ENCODE data around the gene IFNA5.

Gene IFNA5

GRCh38 chr9:21294364-21294774, 10.7 kb downstream of the IFNA5 start:
- no peak for DNase-seq (ENCODE audit: low read depth in 1 of 2, low spot score in 1 of 2)

DNA sequence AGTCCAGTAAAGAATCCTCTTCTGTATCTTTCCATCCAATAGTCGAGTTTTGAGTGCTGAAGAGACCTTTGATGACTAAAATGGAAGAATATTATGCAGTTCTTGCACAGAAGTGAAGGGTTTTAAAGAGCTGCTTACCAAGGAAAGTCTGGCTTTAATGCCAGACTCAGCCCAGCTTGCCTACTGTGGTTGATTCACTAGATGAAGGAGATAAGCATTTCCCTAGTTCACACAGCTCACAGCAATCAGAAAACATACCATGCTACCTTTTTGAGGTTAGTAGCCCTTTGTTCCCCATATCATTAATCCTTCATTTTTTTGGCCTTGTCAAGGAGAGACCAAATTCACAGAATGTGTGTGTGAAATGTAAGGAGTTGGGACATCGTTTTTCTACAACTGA, 15.3 kb downstream of the IFNA5 start:
- DNase-seq (ENCODE audit: low read depth in 1 of 2, low spot score in 1 of 2) = no peak

GRCh38 chr9:21287280-21287679, 17.8 kb downstream of the IFNA5 start:
- DNase-seq (ENCODE audit: low read depth in 1 of 2, low spot score in 1 of 2) = no peak

DNA sequence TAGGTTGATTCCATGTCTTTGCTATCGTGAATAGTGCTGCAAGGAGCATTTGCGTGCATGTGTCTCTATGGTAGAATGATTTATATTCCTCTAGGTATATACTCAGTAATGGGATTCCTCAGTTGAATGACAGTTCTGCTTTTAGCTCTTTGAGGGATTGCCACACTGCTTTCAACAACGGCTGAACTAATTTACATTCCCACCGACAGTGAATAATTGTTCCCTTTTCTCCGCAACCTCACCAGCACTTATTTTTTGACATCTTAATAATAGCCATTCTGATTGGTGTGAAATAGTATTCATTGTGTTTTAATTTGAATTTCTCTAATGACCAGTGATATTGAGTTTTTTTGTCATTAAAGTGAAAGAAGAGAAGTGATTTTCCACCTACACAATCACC, 18.5 kb downstream of the IFNA5 start:
- no peak for DNase-seq (ENCODE audit: low read depth in 1 of 2, low spot score in 1 of 2)

DNA sequence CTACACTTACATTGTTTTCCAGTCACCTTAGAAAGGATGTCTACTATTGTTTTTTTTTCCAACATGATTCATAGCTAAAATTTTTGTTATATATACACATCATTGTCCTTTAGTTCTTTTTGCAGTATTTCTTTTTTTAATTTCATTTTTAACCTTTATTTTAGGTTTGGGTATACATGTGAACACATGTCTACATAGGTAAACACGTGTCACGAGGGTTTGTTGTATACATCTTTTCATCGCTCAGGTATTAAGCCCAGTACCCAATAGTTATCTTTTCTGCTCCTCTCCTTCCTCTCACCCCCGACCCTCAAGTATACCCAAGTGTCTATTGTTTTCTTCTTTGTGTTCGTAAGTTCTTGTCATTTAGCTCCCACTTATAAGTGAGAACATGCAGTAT, 19.0 kb downstream of the IFNA5 start:
- no peak for DNase-seq (ENCODE audit: low read depth in 1 of 2, low spot score in 1 of 2)

DNA sequence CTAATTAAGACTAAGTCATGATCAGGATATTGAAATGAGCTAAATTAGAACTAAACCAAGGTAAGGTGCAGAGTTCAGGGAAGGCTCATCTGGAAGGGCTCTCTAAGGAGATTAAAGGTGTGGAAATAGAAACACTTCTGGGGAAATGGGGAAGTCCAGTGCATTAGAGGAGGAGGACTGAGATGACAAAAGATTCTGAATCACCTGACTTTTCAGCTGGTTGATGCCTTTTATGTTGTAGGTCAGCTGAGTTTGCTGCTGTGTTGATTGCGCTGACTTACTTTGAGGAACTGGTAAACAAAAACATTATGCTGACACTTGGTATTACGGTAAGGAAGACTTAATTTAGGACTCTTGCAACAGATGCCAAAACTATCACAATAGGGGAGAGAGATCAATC, 23.8 kb downstream of the IFNA5 start:
- DNase-seq (ENCODE audit: low read depth in 1 of 2, low spot score in 1 of 2) = no peak

- no peak for DNase-seq (ENCODE audit: low read depth in 1 of 2, low spot score in 1 of 2)
These were observed 36.8 kb downstream of the IFNA5 start for GRCh38 chr9:21268347-21268657.

DNA sequence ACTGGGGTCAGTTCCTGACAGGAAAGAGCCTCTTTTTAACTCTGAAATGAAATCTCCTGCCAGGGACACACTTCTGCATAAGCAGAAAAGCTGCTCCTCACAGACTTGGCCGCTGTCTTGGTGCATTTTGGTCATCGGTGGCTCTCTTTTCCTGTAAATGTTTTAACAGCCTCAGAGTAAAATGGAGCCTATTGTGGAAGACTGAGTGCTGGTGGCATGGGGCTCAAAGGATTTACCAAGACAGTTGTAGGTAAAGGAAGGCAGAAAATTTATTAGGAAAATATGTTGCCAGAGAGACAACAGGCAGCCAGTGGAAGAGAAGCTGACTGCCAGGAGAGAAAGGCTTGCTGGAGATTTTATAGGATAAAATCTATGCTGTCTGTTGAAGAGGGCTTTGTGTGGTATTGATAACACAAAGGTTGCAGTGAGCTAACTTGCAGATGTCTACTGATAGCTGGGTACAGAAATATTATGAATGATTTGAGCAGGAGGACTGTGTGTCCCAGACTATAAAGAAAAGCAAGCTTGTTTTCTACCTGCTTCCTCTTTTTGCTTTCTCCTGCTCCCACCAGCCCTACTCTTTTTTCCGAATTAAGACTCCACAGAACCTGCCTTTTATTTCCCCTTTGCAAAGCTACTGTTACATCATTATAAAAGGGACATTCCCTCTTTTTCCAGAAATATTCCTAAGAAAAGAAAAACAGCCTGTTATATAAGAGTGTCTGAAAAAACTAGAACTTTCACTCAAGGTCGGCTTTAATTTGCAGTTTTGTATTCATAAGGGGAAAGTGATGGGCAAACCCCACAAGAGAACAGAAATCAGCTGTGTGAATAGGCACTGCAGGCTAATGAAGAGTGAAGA, 37.4 kb downstream of the IFNA5 start:
- no peak for DNase-seq (ENCODE audit: low read depth in 1 of 2, low spot score in 1 of 2)

GRCh38 chr9:21266733-21267484, 38.2 kb downstream of the IFNA5 start:
- DNase-seq (ENCODE audit: low read depth in 1 of 2, low spot score in 1 of 2) = no peak

DNA sequence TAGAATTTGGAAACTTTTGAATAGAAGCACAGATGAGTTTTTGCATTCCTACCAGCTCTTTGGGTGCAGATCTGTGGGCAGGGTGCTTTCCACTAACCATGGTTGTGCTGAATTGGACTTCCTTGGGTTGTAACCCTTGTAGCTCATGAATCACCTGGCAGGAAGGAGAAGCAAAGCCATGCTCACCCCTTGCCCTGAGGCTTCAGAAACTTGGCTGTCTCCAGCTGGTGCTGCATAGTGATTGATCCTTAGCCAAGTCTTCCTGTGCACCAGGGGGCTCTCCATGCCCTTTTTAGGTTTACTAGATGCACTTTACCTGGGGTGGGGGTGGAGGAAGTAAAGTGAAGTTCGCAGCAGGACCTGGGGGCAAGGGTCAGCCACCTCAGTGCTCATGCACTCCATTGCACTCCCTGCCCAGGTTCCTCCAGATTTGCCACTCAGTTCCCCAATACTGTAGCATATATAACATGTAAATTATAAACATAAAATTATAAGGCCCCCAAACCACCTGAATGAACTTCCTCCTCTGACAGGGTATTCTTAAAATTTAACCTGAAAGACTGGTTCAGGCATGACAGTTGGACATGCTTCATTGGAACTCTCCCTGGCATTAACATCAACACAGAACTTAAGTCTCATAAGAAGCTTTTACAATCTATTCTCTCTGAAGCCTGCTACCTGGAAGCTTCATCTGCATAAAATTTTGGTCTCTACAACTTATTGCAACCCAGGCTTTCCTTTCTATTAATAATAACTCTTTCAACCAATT, 39.5 kb downstream of the IFNA5 start:
- no peak for DNase-seq (ENCODE audit: low read depth in 1 of 2, low spot score in 1 of 2)

DNA sequence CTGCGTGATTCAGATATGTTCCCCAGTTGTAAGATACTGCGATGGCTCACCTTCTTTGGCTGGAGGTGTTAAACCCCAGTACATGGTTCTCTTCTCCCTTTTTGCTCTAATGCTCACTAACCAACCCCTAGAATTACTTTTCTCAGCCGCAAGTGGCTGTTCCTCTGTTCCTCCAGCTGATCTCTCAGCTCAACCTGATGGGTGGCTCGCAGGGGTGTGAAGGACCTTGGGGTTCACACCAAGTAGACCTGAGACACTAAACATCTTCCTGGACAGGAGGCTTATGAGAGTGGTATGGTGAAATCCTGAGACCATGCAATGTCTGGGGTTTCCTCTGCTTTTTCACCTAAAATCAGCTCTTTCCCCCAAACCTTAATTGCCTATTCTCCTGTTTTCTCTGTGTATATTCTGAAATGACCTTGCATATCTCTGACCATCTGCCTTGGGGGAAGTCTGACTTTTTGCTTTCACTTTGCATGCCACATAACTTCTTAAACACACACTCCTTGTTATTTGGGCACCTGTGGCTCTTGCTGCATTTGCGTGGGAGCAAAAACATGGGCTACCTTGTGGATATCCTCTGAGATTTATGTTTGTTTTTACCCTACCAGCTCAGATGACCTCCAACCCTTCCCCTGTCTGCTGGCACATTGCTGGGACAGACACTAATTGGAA, 49.4 kb downstream of the IFNA5 start:
- no peak for DNase-seq (ENCODE audit: low read depth in 1 of 2, low spot score in 1 of 2)

All from activated T-helper 1 cell treated with anti-CD3 and anti-CD28 coated beads, Interleukin-2, amount 50 U/mL, for 16 hours (primary cell).